ENCODE results near the gene PTH1R.

- TF ChIP-seq CTCF (IDR thresholded peaks at IDR 0.05) (no peak), EP300 (IDR thresholded peaks at IDR 0.05) (no peak)
These were observed 20.4 kb downstream of the PTH1R start for GRCh38 chr3:46897829-46898320.

All from gastroesophageal sphincter (tissue), 3 donors.